Measurements from ENCODE around the gene ATXN7L1. TPM values are rescaled to one million over a fixed set of nuclear protein-coding genes. Genes with fewer than 3 reads are reported as not detected.

Gene ATXN7L1
- total RNA-seq, 1 donor from 2014 or later = 18.6 TPM

- CTCF ChIA-PET = interaction anchor here (1.1 to 1.3 kb wide), 2 partner anchors 10 to 22 kb away, joined by 3 to 4 read pairs; no protein-coding TSS in a partner anchor
- Mint-ChIP-seq H3K36me3 (ENCODE audit: low read depth) (peaks cover 8% of the 10 kb centered on the region), H3K27ac (peak overlapping the region; percentile 89), H3K4me1 (peaks cover 57% of the 10 kb centered on the region), H3K9me3 (no peaks in the 10 kb centered on the region), H3K27me3 (no peaks in the 10 kb centered on the region), H3K4me3 (peak overlapping the region; percentile 94)
- peak; percentile 62 for ATAC-seq (ENCODE audit: low read depth)
- intact Hi-C loops (cut with micrococcal nuclease) = loop anchor here (1.0 to 10.0 kb wide), 6 partner anchors 12 to 606 kb away; partner anchors contain the start of genes ATXN7L1 and NAMPT
- TF ChIP-seq, protein P1, sequence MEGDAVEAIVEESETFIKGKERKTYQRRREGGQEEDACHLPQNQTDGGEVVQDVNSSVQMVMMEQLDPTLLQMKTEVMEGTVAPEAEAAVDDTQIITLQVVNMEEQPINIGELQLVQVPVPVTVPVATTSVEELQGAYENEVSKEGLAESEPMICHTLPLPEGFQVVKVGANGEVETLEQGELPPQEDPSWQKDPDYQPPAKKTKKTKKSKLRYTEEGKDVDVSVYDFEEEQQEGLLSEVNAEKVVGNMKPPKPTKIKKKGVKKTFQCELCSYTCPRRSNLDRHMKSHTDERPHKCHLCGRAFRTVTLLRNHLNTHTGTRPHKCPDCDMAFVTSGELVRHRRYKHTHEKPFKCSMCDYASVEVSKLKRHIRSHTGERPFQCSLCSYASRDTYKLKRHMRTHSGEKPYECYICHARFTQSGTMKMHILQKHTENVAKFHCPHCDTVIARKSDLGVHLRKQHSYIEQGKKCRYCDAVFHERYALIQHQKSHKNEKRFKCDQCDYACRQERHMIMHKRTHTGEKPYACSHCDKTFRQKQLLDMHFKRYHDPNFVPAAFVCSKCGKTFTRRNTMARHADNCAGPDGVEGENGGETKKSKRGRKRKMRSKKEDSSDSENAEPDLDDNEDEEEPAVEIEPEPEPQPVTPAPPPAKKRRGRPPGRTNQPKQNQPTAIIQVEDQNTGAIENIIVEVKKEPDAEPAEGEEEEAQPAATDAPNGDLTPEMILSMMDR (IDR thresholded peaks at IDR 0.05) = no peak
- POLR2A ChIA-PET = interaction anchor here (0.6 to 3.8 kb wide), 9 partner anchors 10 to 1489 kb away, joined by 3 to 21 read pairs (median 4); partner anchors contain the start of gene HBP1
- peak; percentile 42 for DNase-seq
These were observed 197.4 kb downstream of the ATXN7L1 start for GRCh38 chr7:105678811-105679495.

DNA sequence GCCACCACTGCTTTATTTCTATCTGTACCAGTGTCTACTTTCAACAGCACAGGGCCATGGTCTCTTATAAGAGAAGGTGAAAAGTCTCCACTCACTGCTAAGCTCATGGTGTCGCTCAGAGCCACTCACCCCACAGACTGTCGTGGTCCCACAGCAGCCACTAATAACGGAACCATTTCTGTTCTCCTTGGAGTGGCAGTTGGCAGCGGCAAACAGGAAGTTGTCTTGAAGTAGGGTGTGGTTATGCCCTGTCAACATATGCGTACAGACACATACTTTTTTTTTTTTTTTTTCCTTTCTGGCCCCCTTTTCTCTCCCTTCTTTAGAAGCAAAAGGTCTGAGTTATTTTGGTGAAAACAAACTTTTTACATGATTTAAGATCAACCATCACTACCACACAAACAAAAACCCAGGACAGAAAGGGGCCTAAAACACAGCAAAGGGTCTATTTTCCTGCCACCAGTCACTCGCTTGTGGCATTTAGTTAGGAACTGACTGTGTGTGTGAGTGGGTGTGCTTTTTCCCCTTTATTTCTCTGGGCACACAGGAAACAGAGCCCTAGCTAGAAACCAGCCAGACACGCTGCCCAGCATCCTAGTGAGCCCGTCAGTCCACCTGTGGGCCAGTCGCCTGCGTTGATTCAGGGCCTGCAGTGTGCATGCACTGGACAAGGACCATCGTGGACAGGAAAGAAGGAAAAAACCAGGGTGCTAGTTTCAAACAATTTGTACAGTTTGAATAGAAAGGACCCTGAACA lies 198.4 kb downstream of the ATXN7L1 start:
- H3K9me3 Mint-ChIP-seq = no peaks in the 10 kb centered on the region
- intact Hi-C loops (cut with micrococcal nuclease) = loop anchor here (1.0 to 10.0 kb wide), 6 partner anchors 21 to 607 kb away; partner anchors contain the start of genes ATXN7L1 and NAMPT
- ChIA-PET CTCF (interaction anchor here (0.7 to 1.3 kb wide), 4 partner anchors 11 to 151 kb away, joined by 3 to 4 read pairs (median 3); no protein-coding TSS in a partner anchor), POLR2A (interaction anchor here (0.7 to 3.8 kb wide), 9 partner anchors 11 to 1490 kb away, joined by 3 to 21 read pairs (median 4); partner anchors contain the start of gene HBP1)
- peak overlapping the region; percentile 94 for H3K4me3 Mint-ChIP-seq
- ATAC-seq (ENCODE audit: low read depth) (peak; percentile 82), DNase-seq (no peak)
- peaks cover 66% of the 10 kb centered on the region for H3K4me1 Mint-ChIP-seq
- TF ChIP-seq, protein P1 (IDR thresholded peaks at IDR 0.05) = no peak
- peak overlapping the region; percentile 89 for H3K27ac Mint-ChIP-seq
- no peaks in the 10 kb centered on the region for H3K27me3 Mint-ChIP-seq
- peaks cover 8% of the 10 kb centered on the region for H3K36me3 Mint-ChIP-seq (ENCODE audit: low read depth)

GRCh38 chr7:105677410-105677730 lies 199.0 kb downstream of the ATXN7L1 start:
- H3K27me3 Mint-ChIP-seq = no peaks in the 10 kb centered on the region
- intact Hi-C loops (cut with micrococcal nuclease) = loop anchor here (2.0 to 10.0 kb wide), 5 partner anchors 21 to 607 kb away; partner anchors contain the start of gene NAMPT
- H3K4me1 Mint-ChIP-seq = peaks cover 72% of the 10 kb centered on the region
- peak overlapping the region; percentile 89 for H3K27ac Mint-ChIP-seq
- ATAC-seq (ENCODE audit: low read depth) = no peak
- H3K9me3 Mint-ChIP-seq = no peaks in the 10 kb centered on the region
- peaks cover 7% of the 10 kb centered on the region for H3K36me3 Mint-ChIP-seq (ENCODE audit: low read depth)
- ChIA-PET CTCF (interaction anchor here (0.7 to 1.0 kb wide), 2 partner anchors 83 to 151 kb away, joined by 3 read pairs; no protein-coding TSS in a partner anchor), POLR2A (interaction anchor here (1.4 to 3.8 kb wide), 5 partner anchors 12 to 1491 kb away, joined by 3 to 21 read pairs (median 7); partner anchors contain the start of gene HBP1)
- TF ChIP-seq, protein P1 (IDR thresholded peaks at IDR 0.05) = no peak
- peak overlapping the region; percentile 94 for H3K4me3 Mint-ChIP-seq
- DNase-seq = no peak

GRCh38 chr7:105675934-105676371 lies 200.4 kb downstream of the ATXN7L1 start:
- H3K9me3 Mint-ChIP-seq = no peaks in the 10 kb centered on the region
- DNase-seq (no peak), ATAC-seq (ENCODE audit: low read depth) (no peak)
- peak overlapping the region; percentile 89 for H3K27ac Mint-ChIP-seq
- TF ChIP-seq, protein P1 (IDR thresholded peaks at IDR 0.05) = no peak
- intact Hi-C loops (cut with micrococcal nuclease) = loop anchor here (2.0 to 10.0 kb wide), 5 partner anchors 19 to 609 kb away; partner anchors contain the start of gene NAMPT
- no peaks in the 10 kb centered on the region for H3K27me3 Mint-ChIP-seq
- ChIA-PET CTCF (interaction anchor here (0.8 kb wide), 1 partner anchor 109 kb away, joined by 3 read pairs; no protein-coding TSS in a partner anchor), POLR2A (interaction anchor here (1.7 to 3.8 kb wide), 2 partner anchors 13 to 15 kb away, joined by 4 to 21 read pairs; no protein-coding TSS in a partner anchor)
- H3K36me3 Mint-ChIP-seq (ENCODE audit: low read depth) = peaks cover 2% of the 10 kb centered on the region
- H3K4me1 Mint-ChIP-seq = peaks cover 72% of the 10 kb centered on the region
- no peak overlapping the region for H3K4me3 Mint-ChIP-seq

Data from activated B cell treated with CpG ODN at 0.5 μM for 24 hours (primary cell).